ENCODE results near the gene FRMD4A.

- TF ChIP-seq POLR2A (IDR thresholded peaks at IDR 0.05): no peak
- TF ChIP-seq, protein P1, sequence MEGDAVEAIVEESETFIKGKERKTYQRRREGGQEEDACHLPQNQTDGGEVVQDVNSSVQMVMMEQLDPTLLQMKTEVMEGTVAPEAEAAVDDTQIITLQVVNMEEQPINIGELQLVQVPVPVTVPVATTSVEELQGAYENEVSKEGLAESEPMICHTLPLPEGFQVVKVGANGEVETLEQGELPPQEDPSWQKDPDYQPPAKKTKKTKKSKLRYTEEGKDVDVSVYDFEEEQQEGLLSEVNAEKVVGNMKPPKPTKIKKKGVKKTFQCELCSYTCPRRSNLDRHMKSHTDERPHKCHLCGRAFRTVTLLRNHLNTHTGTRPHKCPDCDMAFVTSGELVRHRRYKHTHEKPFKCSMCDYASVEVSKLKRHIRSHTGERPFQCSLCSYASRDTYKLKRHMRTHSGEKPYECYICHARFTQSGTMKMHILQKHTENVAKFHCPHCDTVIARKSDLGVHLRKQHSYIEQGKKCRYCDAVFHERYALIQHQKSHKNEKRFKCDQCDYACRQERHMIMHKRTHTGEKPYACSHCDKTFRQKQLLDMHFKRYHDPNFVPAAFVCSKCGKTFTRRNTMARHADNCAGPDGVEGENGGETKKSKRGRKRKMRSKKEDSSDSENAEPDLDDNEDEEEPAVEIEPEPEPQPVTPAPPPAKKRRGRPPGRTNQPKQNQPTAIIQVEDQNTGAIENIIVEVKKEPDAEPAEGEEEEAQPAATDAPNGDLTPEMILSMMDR (IDR thresholded peaks at IDR 0.05): no peak
Observed at GRCh38 chr10:14186245-14186644, 144.5 kb downstream of the FRMD4A start.

All from stomach (tissue), 4 donors.